ENCODE measurements around the gene P2RY12. TPM values are rescaled to one million over a fixed set of nuclear protein-coding genes. Genes with fewer than 3 reads are reported as not detected.

The P2RY12 gene
- total and polyA plus RNA-seq, 10 of the 15 experiments (the other 5 are each of a cell fraction or from before 2014, with no cell fraction given) = 0.27 to 1.0 (median 0.66) TPM; not detected in 2

- in situ Hi-C loops (cut with MboI) (no loop called here), intact Hi-C loops (cut with micrococcal nuclease; ENCODE audit: unreplicated experiment) (no loop called here)
- no peak overlapping the region for H3K4me2 ChIP-seq (ENCODE audit: control insufficient read depth, insufficient read depth)
- no peak for FAIRE-seq
- H3K9ac ChIP-seq (ENCODE audit: control insufficient read depth, insufficient read depth, low read length) = no peak overlapping the region
- DNase-seq (ENCODE audit: low read depth, low spot score) = no peak
- H4K20me1 ChIP-seq (ENCODE audit: control insufficient read depth, insufficient read depth) = no peaks in the 10 kb centered on the region
- no peak overlapping the region for H3K27ac ChIP-seq (ENCODE audit: control insufficient read depth, insufficient read depth)
- H3K4me1 ChIP-seq (ENCODE audit: control insufficient read depth, insufficient read depth, low read length) = no peaks in the 10 kb centered on the region
- BruUV-seq (replicated peaks) = no TSS peak
- H3K4me3 ChIP-seq = no peak overlapping the region
- RAD21 ChIA-PET (ENCODE audit: unreplicated experiment) = no interaction called here
- H3K27me3 ChIP-seq (replicated peaks in 1 of 2; ENCODE audit: control insufficient read depth in 2 of 2, insufficient read depth in 2 of 2, low read length in 1 of 2) = no peaks in the 10 kb centered on the region; a peak in 1 of 4 replicates
- ATAC-seq = no peak
- CTCF ChIA-PET = no interaction called here
- no peak overlapping the region for H2AFZ ChIP-seq (ENCODE audit: control insufficient read depth, low read depth, low read length)
- H3K9me3 ChIP-seq (replicated peaks; ENCODE audit: control insufficient read depth, insufficient read depth, low read length) = no peaks in the 10 kb centered on the region
- TF ChIP-seq KLF5 (IDR thresholded peaks at IDR 0.05; ENCODE audit: partially characterized antibody) (no peak), SREBF2 (IDR thresholded peaks at IDR 0.05; ENCODE audit: low read length) (no peak), YBX1 (IDR thresholded peaks at IDR 0.05) (no peak), BCLAF1 (IDR thresholded peaks at IDR 0.05) (no peak), RELB (IDR thresholded peaks at IDR 0.05; ENCODE audit: low read depth) (no peak), USF1 (IDR thresholded peaks at IDR 0.05; ENCODE audit: borderline replicate concordance, extremely low read length, insufficient read depth, low read depth, low read length) (no peak), BACH1 (IDR thresholded peaks at IDR 0.05; ENCODE audit: borderline replicate concordance) (no peak), CREB1 (IDR thresholded peaks at IDR 0.05; ENCODE audit: low read depth) (no peak), TARDBP (IDR thresholded peaks at IDR 0.05; ENCODE audit: borderline replicate concordance) (no peak), YY1 (IDR thresholded peaks at IDR 0.05; ENCODE audit: low read depth, low read length) (no peak), E2F4 (IDR thresholded peaks at IDR 0.05; ENCODE audit: low read depth, low read length) (no peak), ZNF274 (IDR thresholded peaks at IDR 0.05; ENCODE audit: insufficient read depth, insufficient read length) (no peak), NFIC (IDR thresholded peaks at IDR 0.05; ENCODE audit: low read depth, low read length) (no peak), CREM (IDR thresholded peaks at IDR 0.05; ENCODE audit: low read depth) (no peak), EP300 (IDR thresholded peaks at IDR 0.05; ENCODE audit: borderline replicate concordance in 1 of 2, control insufficient read depth in 1 of 2, low read depth in 2 of 2, low read length in 2 of 2) (no peak), CBX5 (IDR thresholded peaks at IDR 0.05; ENCODE audit: low read depth) (no peak), ELK1 (IDR thresholded peaks at IDR 0.05; ENCODE audit: low read depth, low read length) (no peak), SP1 (IDR thresholded peaks at IDR 0.05; ENCODE audit: low read depth, low read length) (no peak)
- no peaks in the 10 kb centered on the region for H3K79me2 ChIP-seq (ENCODE audit: control insufficient read depth, insufficient read depth, low read length)
- no peaks in the 10 kb centered on the region for H3K36me3 ChIP-seq (ENCODE audit: control insufficient read depth in 2 of 2, insufficient read depth in 2 of 2, low read length in 1 of 2)
- SMC1A ChIA-PET (ENCODE audit: uncharacterized antibody, unreplicated experiment) = no interaction called here
- WGBS (ENCODE audit: insufficient coverage, insufficient replicate concordance, low lambda C conversion rate, missing lambda C conversion rate) = 96% methylated on average over 2 of the region's 2 CpGs
- POLR2A ChIA-PET = no interaction called here
Observed at GRCh38 chr3:151315846-151316245, 68.7 kb downstream of the P2RY12 start.
